Measurements from ENCODE around the gene GUCY1A1. TPM values are rescaled to one million over a fixed set of nuclear protein-coding genes. Genes with fewer than 3 reads are reported as not detected.

Gene GUCY1A1
- total RNA-seq, 6 experiments from 2014 or later = not detected

DNA sequence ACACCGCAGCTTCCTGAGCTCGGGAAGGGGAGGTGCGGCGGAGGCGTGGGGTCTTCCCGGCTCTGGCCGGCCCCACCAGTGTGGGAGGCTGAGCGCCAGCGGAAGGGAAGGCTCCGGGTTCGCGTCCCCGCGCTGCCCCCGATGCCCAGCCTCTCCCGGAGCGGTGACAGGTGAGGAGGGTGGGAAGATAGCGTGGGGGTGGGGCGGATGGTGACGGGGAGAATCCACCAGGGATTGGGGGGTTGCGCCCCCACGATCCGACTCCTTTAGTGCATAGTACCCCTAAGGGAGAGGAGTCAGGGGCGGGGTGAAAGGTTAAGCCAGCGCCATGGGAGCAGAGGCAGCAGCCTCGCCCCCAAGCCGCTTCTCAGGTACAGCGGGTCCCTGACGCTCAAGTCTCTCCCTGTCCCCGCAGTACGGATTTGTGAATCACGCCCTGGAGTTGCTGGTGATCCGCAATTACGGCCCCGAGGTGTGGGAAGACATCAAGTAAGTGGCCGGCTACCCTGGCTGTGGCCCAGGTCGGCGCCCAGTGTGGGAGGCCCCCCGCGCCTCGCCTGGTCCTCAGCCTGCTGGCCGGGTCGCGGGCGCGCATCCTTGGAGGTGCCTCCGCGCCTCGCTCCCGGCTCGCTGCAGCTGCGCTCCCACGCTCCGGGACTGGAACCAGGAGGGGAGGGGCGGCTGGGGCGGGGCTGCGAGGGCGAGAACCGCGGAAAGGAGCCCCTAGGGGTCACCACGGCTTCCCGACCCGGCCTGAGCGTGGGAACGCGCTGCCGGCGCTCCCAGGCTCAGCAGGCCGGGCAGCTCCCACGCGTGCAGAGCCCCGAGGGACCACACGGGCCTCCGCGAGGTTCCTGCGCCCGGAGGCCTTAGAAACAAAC lies 93.0 kb downstream of the GUCY1A1 start:
- H3K4me1 Mint-ChIP-seq (ENCODE audit: low read depth) = no peaks in the 10 kb centered on the region
- TF ChIP-seq, protein P1, sequence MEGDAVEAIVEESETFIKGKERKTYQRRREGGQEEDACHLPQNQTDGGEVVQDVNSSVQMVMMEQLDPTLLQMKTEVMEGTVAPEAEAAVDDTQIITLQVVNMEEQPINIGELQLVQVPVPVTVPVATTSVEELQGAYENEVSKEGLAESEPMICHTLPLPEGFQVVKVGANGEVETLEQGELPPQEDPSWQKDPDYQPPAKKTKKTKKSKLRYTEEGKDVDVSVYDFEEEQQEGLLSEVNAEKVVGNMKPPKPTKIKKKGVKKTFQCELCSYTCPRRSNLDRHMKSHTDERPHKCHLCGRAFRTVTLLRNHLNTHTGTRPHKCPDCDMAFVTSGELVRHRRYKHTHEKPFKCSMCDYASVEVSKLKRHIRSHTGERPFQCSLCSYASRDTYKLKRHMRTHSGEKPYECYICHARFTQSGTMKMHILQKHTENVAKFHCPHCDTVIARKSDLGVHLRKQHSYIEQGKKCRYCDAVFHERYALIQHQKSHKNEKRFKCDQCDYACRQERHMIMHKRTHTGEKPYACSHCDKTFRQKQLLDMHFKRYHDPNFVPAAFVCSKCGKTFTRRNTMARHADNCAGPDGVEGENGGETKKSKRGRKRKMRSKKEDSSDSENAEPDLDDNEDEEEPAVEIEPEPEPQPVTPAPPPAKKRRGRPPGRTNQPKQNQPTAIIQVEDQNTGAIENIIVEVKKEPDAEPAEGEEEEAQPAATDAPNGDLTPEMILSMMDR (IDR thresholded peaks at IDR 0.05) = no peak
- no peaks in the 10 kb centered on the region; the same call in 1 of the 2 replicates for H3K9me3 Mint-ChIP-seq
- DNase-seq = no peak
- no peak overlapping the region; the same call in 1 of the 2 replicates for H3K4me3 Mint-ChIP-seq
- H3K27ac Mint-ChIP-seq = no peak overlapping the region
- H3K27me3 Mint-ChIP-seq (ENCODE audit: insufficient read depth) = no peaks in the 10 kb centered on the region; the same call in 1 of the 2 replicates
- no peaks in the 10 kb centered on the region for H3K36me3 Mint-ChIP-seq (ENCODE audit: low read depth)

DNA sequence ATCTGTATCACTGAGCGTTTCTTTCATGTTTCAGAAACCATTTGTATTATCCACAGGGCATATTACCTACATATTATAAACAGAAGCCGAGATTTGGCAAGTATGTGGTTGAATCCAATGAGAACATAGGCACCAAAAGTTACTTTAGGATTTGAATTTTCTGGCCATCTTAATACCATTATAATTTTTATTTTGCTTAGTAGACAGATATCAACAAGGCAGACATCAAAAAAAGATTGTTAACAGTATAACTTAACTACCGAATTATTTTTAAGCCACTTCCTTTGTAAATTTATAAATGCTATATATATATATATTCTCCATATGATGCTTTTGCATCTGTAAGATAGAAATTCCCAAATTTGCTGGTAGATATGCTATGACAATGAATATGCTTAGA lies 94.4 kb downstream of the GUCY1A1 start:
- Mint-ChIP-seq H3K9me3 (no peaks in the 10 kb centered on the region; the same call in 1 of the 2 replicates), H3K4me3 (no peak overlapping the region), H3K27me3 (ENCODE audit: insufficient read depth) (no peaks in the 10 kb centered on the region; the same call in 1 of the 2 replicates), H3K36me3 (ENCODE audit: low read depth) (no peaks in the 10 kb centered on the region), H3K27ac (no peak overlapping the region), H3K4me1 (ENCODE audit: low read depth) (no peaks in the 10 kb centered on the region)
- TF ChIP-seq, protein P1 (IDR thresholded peaks at IDR 0.05) = no peak
- no peak for DNase-seq

DNA sequence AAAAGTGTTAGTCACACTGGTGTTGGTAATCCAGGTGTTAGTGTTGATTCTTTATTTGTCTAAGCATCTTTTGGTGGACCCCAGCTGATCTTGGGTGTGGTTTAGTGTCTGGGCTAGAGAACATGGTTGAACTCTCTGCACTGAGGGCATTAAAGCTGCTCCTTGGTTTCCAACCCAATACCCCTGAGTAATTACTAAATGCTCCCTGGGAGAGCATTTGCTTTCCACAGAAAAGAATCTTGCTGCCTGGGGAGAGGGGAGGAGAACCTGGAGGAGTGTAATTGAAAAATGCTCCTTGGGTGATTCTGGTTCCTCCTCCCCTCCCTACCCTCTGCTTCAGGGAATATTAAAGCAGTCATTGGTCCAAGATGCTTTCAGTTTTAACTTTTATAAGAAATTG lies 95.3 kb downstream of the GUCY1A1 start:
- Mint-ChIP-seq H3K9me3 (no peaks in the 10 kb centered on the region; the same call in 1 of the 2 replicates), H3K36me3 (ENCODE audit: low read depth) (no peaks in the 10 kb centered on the region), H3K27me3 (ENCODE audit: insufficient read depth) (no peaks in the 10 kb centered on the region; the same call in 1 of the 2 replicates), H3K4me1 (ENCODE audit: low read depth) (no peaks in the 10 kb centered on the region), H3K27ac (no peak overlapping the region), H3K4me3 (no peak overlapping the region)
- DNase-seq = no peak
- TF ChIP-seq, protein P1 (IDR thresholded peaks at IDR 0.05) = no peak

DNA sequence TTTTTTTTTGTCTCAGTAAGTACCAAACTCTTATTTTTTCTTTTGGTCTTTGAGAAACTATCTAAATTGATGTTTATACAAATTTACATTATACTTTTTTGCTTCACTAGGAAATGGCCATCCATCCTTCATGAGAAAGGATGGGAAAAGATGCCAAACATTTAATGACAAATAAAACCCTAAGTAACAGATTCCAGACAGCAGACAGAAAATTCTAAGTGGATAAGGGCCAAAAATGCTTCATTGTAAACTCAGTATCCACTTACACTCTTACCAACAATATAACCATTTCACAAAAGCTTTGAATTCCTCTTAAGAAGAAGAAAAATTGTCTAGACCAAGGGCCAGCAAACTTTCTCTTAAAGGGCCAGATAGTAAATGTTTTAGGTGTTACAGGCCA lies 95.7 kb downstream of the GUCY1A1 start:
- H3K4me3 Mint-ChIP-seq = no peak overlapping the region
- H3K9me3 Mint-ChIP-seq = no peaks in the 10 kb centered on the region; the same call in 1 of the 2 replicates
- no peaks in the 10 kb centered on the region for H3K4me1 Mint-ChIP-seq (ENCODE audit: low read depth)
- no peaks in the 10 kb centered on the region for H3K36me3 Mint-ChIP-seq (ENCODE audit: low read depth)
- TF ChIP-seq, protein P1 (IDR thresholded peaks at IDR 0.05) = no peak
- H3K27me3 Mint-ChIP-seq (ENCODE audit: insufficient read depth) = no peaks in the 10 kb centered on the region; the same call in 1 of the 2 replicates
- no peak overlapping the region for H3K27ac Mint-ChIP-seq
- no peak for DNase-seq

DNA sequence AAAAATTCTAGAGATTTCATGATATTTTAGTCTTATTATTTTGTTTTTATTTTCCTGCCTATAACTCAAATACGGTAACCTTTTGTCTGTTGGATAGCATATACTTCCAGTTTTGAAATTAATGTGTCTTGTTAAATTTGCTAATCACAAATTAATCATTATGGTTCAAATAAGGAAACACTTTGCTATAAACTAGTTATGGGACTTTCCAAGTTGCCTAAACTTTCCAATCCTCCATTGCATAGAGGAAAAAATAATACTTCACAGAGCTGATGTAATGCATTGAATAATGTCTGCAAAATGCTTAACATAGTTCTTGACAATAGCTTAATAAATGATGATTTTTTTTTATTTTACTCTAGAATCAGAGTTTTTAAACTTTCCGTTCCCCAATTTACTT lies 96.9 kb downstream of the GUCY1A1 start:
- H3K9me3 Mint-ChIP-seq = no peaks in the 10 kb centered on the region; the same call in 1 of the 2 replicates
- DNase-seq = no peak
- no peak overlapping the region for H3K27ac Mint-ChIP-seq
- H3K4me1 Mint-ChIP-seq (ENCODE audit: low read depth) = no peaks in the 10 kb centered on the region
- TF ChIP-seq, protein P1 (IDR thresholded peaks at IDR 0.05) = no peak
- no peaks in the 10 kb centered on the region for H3K36me3 Mint-ChIP-seq (ENCODE audit: low read depth)
- H3K27me3 Mint-ChIP-seq (ENCODE audit: insufficient read depth) = no peaks in the 10 kb centered on the region
- no peak overlapping the region for H3K4me3 Mint-ChIP-seq

All from HFFc6 (cell line).